Measurements from ENCODE around the gene LRRC27. TPM values are rescaled to one million over a fixed set of nuclear protein-coding genes. Genes with fewer than 3 reads are reported as not detected.

The LRRC27 gene
- polyA plus RNA-seq, 1 experiment: 9.2 TPM

GRCh38 chr10:132425029-132425756 lies 93.2 kb downstream of the LRRC27 start:
- no peak for DNase-seq (ENCODE audit: low read depth, low spot score)
- no peaks in the 10 kb centered on the region for H3K27me3 ChIP-seq (ENCODE audit: control insufficient read depth, insufficient read depth, low read length)
- H3K27ac ChIP-seq (ENCODE audit: low read depth, low read length): no peak overlapping the region
- no peak for TF ChIP-seq CTCF (IDR thresholded peaks at IDR 0.05; ENCODE audit: low read depth, low read length)
- H3K4me3 ChIP-seq (ENCODE audit: low read depth, low read length): no peak overlapping the region
- CTCF ChIA-PET: interaction anchor here (0.6 kb wide), 1 partner anchor 25 kb away, joined by 3 read pairs; no protein-coding TSS in a partner anchor
- peaks cover 10% of the 10 kb centered on the region; the same call in 1 of the 2 replicates for H3K9me3 ChIP-seq (ENCODE audit: control insufficient read depth, insufficient read depth, low read length)
- POLR2A ChIA-PET: no interaction called here

GRCh38 chr10:132425757-132426155 lies 93.8 kb downstream of the LRRC27 start:
- Histone ChIP-seq H3K27ac (ENCODE audit: low read depth, low read length) (no peak overlapping the region), H3K4me3 (ENCODE audit: low read depth, low read length) (no peak overlapping the region), H3K27me3 (ENCODE audit: control insufficient read depth, insufficient read depth, low read length) (no peaks in the 10 kb centered on the region), H3K9me3 (ENCODE audit: control insufficient read depth, insufficient read depth, low read length) (peaks cover 10% of the 10 kb centered on the region; the same call in 1 of the 2 replicates)
- CTCF ChIA-PET: interaction anchor here (0.6 kb wide), 1 partner anchor 26 kb away, joined by 3 read pairs; no protein-coding TSS in a partner anchor
- DNase-seq (ENCODE audit: low read depth, low spot score): no peak
- POLR2A ChIA-PET: no interaction called here
- no peak for TF ChIP-seq CTCF (IDR thresholded peaks at IDR 0.05; ENCODE audit: low read depth, low read length)

- DNase-seq (ENCODE audit: low read depth, low spot score): no peak
- H3K9me3 ChIP-seq (ENCODE audit: control insufficient read depth, insufficient read depth, low read length): peaks cover 10% of the 10 kb centered on the region; the same call in 1 of the 2 replicates
- no peak overlapping the region for H3K4me3 ChIP-seq (ENCODE audit: low read depth, low read length)
- no peak for TF ChIP-seq CTCF (IDR thresholded peaks at IDR 0.05; ENCODE audit: low read depth, low read length)
- no peaks in the 10 kb centered on the region for H3K27me3 ChIP-seq (ENCODE audit: control insufficient read depth, insufficient read depth, low read length)
- ChIA-PET POLR2A (no interaction called here), CTCF (no interaction called here)
- no peak overlapping the region for H3K27ac ChIP-seq (ENCODE audit: low read depth, low read length)
Observed at GRCh38 chr10:132427006-132427771, 95.2 kb downstream of the LRRC27 start.

GRCh38 chr10:132427939-132428367 lies 96.0 kb downstream of the LRRC27 start:
- H3K9me3 ChIP-seq (ENCODE audit: control insufficient read depth, insufficient read depth, low read length): peaks cover 10% of the 10 kb centered on the region; the same call in 1 of the 2 replicates
- DNase-seq (ENCODE audit: low read depth, low spot score): no peak
- H3K27ac ChIP-seq (ENCODE audit: low read depth, low read length): no peak overlapping the region
- no peak for TF ChIP-seq CTCF (IDR thresholded peaks at IDR 0.05; ENCODE audit: low read depth, low read length)
- ChIA-PET POLR2A (no interaction called here), CTCF (no interaction called here)
- no peak overlapping the region for H3K4me3 ChIP-seq (ENCODE audit: low read depth, low read length)
- H3K27me3 ChIP-seq (ENCODE audit: control insufficient read depth, insufficient read depth, low read length): no peaks in the 10 kb centered on the region

- DNase-seq (ENCODE audit: low read depth, low spot score): no peak
- Histone ChIP-seq H3K9me3 (ENCODE audit: control insufficient read depth, insufficient read depth, low read length) (peaks cover 10% of the 10 kb centered on the region; the same call in 1 of the 2 replicates), H3K27ac (ENCODE audit: low read depth, low read length) (no peak overlapping the region), H3K4me3 (ENCODE audit: low read depth, low read length) (no peak overlapping the region), H3K27me3 (ENCODE audit: control insufficient read depth, insufficient read depth, low read length) (no peaks in the 10 kb centered on the region)
- POLR2A ChIA-PET: no interaction called here
- TF ChIP-seq CTCF (IDR thresholded peaks at IDR 0.05; ENCODE audit: low read depth, low read length): no peak
- CTCF ChIA-PET: no interaction called here
Observed at GRCh38 chr10:132428486-132428995, 96.5 kb downstream of the LRRC27 start.
